NCI-H524 treated with DMSO at 0.1 percent for 48 hours (cell line): ENCODE measurements around the gene MAPT.
"Not testable (repeated sequence)": the region's sequence is repeated elsewhere in the genome, so short reads cannot be mapped to it uniquely, and the experiment has no call there.

ENCODE experiments used
- DNase-seq: peaks from one replicate; lab custom pipeline; 2025; lab: John Stamatoyannopoulos, UW

The MAPT gene

DNA sequence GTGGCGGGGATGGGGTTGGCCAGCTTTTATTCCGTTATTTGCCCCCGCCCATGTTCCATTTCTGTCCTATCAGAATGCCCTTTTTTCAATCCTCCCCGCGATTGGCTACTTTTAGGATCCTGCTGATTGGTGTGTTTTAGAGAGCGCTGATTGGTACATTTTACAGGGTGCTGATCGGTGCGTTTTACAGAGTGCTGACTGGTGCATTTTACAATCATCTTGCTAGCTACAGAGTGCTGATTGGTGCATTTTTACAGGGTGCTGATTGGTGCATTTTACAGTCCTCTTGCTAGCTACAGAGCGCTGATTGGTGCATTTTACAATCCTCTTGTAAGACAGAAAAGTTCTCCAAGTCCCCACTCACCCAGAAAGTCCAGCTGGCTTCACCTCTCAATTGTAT, 32.2 kb upstream of the MAPT start:
- not testable (repeated sequence) for DNase-seq

DNA sequence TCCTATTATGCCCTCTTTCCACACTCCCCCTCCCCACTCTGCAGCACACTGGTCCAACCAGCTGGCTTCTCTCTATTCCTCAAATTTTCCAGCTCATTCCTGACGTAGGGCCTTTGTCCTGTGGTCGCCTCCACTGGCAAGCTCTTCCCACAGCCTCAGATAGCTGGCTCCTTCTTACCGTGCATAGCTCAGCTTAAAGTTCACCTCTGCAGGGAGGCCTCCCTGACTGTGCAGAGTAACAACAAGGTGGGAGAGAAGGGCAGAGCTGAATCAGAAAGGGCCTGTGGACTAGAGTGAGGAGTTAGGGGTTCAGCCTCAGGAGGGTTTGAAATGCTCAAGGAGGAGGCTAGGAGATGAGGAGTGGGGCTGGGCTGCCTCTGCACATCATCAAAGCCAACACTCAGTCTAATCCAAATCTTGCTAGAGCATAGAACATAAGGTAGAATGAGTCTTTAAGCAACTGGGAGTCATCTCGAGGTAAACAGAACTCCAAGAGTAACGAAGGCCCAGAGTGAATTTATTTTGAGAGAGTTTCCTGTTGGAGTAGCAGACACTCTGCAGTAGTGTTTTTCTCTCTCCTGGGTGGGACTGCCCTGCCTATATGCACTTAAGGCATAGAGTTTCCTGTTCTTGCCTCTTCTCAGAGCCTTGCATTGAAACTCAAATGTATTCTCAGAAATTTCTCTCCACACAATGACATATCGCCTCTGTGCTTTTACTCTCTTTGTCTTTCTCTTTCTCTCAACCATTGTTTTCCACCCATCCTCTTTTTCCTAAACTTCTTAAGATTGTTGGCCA, 30.3 kb upstream of the MAPT start:
- no peak for DNase-seq

DNA sequence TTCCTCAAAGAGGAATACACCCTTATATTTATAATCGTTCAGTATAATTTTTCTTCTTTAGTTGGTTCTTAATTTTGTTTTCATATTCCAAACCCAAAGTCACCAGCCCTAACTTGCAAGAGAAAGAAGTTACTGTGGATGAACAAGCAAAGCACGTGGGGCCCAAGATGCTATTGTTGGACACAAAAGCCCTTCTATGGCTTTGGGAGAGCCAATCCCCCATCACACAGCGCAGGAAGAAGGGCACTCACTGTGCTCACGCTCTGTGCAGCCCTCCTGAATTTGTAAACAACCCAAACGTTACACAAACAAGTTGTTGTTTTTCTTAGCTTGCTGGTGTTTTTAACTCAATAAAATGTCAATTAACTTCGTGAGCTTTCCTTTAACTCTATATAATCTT, 27.2 kb upstream of the MAPT start:
- no peak for DNase-seq

DNA sequence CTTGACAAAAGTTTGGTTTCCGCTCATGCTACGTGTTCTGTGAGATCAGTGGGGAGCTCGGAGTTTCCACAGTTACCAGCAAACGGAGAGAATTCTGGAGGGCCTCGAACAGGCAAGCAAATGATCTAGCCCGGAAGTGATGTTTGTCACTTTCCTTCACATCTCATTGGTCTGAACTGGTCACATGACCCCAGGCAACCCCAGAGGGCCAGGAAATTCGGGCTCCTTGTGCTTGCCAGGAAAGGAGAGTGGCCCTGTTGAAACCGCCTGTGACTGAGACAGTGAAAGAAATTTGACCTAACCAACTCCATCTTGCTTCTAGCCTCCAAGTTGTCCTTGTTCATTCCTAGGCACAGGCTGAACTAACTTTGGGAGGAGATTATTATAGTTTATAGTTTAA, 26.7 kb upstream of the MAPT start:
- DNase-seq = no peak

DNA sequence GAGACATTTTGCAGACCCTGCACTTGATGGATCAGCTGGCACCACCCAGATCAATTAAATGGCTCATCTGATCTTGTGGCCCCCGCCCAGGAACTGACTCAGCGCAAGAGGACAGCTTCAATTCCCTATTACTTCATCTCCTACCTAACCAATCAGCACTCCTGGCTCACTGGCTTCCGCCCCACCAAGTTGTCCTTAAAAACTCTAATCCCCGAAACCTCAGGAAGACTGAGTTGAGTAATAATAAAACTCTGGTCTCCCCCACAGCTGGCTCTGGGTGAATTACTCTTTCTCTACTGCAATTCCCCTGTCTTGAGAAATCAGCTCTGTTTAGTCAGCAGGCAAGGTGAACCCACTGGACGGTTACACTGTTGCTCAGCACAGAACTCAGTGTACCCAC, 26.1 kb upstream of the MAPT start:
- no peak for DNase-seq

DNA sequence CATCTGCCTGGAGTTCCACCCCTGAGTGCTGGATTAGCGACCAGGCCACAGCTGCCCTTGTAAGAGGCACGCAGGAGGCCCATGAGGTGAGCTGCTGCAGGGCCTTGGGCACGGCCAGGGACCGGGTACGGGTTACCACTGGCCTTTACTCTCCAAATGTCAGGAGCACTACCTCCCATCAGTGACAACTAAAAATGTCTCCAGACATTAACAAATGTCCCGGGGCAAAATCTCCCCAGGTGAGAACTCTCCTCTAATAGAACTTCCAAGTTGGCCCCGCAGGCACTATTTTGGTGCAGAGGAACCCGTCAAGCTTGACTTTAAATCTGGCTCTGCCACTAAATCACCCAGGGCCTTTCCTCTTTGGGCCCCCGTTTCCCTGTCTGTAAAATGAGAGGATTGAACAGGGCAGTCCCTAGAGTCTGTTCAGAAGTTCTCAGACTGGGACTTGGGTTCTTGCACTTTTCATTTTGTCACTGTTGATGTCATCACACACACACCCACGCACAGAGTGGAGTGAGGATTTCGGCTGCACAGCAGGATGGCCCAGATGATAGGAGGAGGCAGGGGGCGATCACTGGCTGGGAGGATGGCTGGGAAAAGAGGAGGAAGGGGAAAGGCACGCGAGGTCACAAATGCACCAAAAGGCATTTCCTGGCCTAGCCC, 24.5 kb upstream of the MAPT start:
- no peak for DNase-seq

DNA sequence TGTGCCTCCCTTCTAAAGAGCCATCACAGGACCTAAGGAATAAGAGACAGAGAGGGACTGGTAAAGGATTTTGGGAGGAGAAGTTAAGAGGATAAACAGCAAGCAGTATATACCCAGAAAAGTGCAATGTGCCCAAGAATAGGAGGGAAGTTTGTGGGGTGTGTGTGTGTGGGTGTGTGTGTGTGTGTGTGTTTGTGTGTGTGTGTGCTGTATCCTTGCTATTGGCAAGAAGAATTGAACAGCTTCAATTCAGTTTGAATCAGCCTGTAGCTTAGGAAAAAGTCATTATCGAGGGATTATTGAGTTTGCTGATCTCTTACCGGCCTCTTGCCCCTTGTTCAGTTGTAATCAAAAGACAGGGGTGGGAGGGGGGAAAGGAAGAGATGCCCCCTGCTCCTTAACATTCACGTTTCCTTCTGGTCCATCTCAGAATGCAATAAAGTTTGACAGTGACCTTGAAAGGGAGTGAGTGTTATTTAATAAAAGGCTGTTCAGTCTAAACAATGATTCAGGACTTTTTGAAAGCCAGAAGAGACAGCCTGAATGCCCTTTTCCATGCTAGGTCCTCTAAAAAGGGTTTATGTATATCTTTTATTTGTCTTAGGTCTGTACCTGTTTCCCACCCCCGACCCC, 23.9 kb upstream of the MAPT start:
- no peak for DNase-seq

DNA sequence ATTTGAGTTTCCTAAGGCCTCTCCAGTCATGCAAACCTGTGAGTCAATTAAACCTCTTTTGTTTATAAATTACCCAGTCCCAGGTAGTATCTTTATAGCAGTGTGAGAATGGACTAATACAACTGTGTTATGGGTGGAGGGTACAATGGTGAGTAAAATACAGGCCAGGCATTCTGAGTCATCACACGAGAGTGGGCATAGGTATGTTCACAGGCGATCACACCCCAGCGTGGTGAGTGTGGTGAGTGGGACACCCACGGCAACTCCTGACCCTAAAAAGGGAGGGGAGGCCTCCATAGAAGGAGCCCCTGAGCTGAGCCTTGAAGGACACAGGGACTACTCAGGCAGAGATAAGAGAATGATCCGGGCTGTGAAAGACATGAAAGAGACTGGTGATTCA, 22.6 kb upstream of the MAPT start:
- no peak for DNase-seq

DNA sequence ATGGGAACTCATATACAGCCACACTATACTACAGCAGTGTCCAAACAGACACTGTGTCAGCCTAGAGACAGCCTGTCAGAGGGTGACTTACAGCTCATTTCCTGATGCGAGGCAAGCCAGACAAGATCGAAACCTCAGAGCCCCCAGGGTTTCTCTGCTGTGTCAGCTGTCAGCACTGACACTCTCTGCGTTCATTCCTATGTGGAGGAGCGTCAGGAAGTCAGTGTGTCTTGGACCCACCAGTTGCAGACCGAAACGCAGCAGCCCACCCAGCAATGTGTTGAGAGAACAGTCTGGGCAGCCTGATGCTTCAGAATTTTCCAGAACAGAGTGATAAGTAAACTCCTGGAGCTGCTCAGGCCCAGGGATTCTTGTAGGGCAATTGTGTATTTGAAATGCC, 20.6 kb upstream of the MAPT start:
- no peak for DNase-seq

DNA sequence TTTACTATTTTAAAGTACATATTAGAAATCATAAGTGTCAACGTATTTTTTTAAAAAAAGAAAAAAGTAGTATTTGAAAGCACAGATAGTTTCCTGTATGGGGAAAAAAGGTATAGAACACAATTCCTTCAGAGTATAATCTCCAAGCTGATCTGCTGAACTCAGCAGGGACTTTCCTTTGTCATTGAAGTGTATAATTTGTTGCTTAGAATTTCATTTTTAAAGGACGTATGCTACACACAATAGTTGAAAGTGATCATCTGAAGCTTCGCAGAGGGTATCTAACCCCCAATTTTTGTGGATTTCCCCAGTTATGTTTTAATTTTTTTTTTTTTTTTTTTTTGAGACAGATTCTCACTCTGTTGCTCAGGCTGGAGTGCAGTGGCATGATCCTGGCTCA, 20.2 kb upstream of the MAPT start:
- no peak for DNase-seq

DNA sequence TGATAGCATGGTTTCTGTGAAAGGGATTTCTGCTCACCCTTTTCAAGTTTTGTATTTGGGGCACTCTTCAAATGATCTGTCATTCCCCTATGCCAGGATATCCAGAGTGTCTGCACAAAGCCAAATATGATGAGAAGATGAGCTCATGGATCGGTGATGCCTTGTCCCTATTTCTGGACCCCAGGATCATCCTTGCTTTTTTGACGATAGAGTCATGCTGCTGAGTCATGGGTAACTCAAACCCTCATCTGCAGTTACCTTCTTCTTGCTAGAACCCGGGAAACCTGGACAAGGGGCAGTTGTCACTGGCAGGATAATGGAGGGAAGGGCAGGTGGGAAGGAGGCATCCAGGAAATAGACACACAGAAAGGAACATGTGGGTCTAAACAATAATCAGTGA, 17.8 kb upstream of the MAPT start:
- DNase-seq = no peak

DNA sequence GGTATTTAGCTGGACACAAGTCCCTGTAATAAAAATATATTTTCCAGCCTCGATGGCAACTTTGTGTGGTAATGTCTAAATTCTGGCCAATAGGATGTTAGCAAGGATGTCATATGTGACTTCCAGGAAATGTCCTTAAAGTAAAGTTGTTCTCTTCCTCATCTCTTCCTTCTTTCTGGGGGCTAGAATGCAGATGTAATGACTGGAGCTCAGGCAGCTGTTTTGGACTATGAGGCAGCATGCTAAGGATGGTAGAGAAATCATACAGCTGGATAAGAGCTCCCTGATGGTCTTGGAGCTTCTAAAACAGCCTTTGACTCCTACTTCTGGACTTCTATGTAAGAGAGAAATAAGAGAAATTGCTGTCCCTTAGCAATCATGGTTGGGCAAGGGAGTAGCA, 16.9 kb upstream of the MAPT start:
- DNase-seq = no peak

DNA sequence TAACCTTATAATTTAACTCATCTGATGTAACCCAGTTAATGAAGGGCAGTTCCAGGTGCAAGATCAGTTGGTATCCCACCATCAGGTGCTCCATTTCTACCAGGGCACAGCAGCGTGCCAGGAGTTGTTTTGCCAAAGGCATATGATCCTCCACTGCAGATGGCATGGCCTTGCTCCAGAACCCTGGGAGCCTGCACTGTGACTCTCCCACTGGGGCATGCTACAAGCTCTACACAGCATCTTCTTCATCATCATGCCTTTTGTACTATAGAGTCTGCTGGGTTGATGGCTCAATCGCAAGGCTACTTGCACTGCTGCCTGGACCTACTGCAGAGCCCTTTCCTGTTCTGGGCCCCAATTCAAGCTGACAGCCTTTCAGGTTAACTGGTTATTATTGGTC, 11.3 kb upstream of the MAPT start:
- DNase-seq = no peak

DNA sequence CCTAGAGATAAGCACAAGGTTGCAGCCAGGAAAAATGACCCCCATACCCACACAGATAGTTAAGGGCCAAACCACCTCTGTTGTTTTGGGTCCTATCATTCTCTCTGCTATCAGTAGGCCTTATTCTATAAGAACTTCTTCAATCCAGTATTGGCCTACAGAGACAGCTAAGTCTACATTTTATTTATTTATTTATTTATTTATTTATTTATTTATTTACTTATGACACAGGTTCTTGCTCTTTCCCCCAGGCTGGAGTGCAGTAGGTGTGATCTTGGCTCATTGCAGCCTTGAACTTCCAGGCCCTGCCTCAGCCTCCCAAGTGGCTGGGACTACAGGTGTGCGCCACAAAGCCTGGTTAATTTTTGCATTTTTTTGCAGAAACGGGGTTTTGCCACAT, 7.5 kb upstream of the MAPT start:
- DNase-seq = no peak

DNA sequence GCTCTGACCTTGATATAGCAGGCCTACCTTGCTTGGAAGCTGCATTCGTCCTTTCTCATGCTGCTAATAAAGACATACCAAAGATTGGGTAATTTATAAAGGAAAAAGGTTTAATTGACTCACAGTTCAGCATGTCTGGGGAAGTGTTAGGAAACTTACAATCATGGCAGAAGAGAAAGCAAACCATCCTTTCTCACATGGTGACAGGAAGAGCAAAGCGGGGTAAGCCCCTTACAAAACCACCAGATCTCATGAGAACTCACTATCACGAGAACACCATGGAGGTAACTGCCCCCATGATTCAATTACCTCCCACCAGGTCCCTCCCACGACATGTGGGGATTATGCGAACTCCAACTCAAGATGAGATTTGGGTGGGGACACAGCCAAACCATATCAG, 6.0 kb upstream of the MAPT start:
- DNase-seq = no peak

DNA sequence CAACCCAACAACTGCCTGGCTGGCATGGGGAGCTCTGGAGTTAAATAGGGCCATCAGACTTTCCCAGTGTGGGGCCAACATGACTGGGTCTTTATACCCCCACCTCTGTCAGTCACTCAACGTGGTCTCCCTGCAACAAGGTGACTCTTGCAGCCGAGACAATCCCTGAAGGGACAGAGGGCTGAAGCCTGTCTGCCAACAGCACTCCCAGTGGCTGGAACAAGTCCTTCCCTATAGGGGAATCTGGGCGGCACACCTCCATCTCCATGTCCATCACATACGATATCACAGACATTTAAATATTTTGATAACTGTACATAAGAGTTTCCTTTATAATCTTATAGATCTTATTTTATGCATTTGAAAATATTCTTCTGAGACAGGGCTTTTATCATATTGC, 4.8 kb upstream of the MAPT start:
- no peak for DNase-seq

DNA sequence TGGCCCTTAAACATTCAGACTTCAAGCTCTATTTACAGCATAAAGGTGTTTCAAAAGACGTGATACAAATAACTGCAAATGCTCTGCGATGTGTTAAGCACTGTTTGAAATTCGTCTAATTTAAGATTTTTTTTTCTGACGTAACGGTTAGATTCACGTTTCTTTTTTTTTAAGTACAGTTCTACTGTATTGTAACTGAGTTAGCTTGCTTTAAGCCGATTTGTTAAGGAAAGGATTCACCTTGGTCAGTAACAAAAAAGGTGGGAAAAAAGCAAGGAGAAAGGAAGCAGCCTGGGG, 681 bp upstream of the MAPT start:
- DNase-seq = no peak

DNA sequence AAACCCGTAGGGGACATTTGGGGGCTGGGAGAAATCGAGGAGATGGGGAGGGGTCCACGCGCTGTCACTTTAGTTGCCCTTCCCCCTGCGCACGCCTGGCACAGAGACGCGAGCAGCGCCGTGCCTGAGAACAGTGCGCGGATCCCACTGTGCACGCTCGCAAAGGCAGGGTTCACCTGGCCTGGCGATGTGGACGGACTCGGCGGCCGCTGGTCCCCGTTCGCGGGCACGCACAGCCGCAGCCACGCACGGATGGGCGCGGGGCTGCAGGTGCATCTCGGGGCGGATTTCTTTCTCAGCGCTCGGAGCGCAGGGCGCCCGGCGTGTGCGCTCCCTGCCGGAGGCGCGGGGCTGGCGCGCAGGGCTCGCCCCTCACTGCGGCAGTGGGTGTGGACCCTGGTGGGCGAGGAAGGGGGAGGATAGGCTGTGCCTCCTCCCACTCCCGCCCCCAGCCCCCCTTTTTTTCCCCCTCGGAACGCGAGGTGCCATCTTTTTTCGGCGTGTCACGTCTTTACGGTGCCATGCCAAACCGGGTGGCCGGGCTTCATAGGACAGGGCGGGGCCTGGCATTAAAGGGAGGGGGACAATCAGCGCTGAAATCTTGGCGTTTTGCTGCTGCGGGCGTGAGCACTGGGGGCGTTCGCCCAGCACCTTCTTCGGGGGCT, 1.1 kb downstream of the MAPT start:
- DNase-seq = peak; percentile 55

DNA sequence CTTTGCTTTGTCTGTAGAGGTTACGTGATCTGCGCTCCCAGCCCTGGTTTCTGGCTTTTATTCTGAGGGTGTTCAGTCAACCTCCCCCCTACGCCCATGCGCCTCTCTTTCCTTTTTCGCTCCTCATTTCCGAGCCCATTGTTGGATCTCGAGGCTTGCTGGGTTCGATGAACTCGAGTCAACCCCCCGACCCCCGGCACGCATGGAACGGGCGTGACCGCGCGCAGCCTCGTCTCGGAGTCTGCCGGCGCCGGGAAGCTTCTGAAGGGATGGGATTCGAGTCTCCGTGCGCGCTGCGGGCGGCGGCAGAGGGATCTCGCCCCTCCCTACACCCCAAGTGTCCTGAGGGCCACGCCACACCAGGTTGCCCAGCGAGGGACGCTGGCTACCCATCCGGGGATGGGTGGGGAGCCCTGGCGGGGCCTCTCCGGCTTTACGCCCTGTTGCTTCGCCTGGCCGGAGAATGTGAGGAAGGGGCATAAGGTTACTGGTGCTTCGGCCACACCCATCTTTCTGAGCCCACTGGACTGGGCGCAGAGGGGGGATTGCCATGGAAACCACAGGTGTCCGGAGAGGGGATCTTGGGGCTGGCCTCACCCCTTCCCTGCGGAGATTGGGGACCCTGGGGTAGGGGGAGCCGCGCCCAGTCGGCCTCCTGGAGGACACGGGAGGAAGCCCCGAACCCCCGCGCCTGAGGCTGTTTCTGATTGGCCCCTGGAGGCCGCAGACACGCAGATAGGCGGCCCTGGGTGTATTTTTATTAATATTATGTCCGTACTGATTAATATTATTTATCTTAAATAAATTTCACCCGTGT, 1.8 kb downstream of the MAPT start:
- no peak for DNase-seq

DNA sequence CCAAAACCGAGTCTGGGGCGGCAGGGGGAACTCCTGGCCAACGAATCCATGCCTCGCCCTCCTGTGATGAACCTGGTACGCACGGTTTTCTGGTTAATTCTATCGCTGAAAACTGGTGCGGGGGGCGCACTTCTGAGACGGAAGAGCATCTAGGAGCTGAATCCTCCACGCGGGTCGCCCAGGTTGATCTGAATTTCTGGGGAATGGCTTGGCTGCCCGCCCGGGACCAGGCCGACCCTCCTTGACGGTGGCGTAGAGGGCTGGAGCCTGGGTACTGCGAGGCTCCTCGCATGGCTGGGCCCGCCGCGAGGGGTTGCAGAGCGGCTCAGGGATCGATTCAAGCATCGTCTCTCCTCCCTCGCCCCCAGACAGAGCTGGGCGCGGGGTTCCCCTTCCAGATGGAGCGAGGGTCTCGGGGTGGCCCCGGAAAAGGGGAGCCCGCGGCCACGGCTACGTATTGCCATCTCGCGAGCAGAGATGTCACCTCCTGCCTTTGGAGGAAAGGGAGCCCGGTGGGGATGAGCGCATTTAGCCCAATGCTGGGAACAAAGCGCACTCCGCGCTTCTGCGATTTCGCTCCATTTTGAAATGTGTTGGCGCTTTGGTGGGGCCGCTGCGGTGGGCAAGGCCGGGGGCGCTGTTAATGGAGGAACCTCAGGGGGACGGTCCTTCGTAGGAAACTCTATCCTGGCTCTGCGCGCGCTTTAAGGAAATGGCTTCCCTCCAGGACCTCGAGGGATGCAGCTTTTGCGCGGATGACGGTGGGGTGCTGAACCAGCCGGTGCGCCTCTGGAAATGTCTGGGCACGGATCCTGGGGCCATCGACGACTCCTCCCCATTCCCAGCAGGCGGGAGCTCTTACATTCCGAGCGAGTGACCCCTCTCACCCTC, 2.7 kb downstream of the MAPT start:
- DNase-seq = no peak

DNA sequence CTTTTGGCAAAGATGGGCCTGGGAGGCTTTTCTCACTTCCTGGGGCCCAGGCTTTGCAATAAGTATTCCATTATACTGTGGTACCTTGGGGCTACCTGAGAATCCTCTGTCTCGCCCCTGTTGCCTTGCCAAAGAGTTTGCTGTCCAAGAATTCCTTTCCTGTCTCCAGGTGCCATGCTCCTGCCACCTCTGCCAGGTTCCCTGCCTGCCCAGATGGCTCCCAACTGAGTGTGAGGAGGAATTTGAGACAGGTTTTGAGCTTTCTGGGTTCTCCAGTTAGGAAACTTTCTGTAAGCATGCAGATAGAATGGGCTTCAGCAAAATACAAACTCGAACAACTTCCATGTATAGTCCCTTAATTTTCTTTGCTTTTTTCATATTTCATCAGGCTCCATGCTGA, 5.8 kb downstream of the MAPT start:
- DNase-seq = no peak
